ENCODE measurements around the gene QPCTL.
A peak's percentile ranks its signal among the peaks of the same experiment; 100 is the strongest.

Gene QPCTL

GRCh38 chr19:45692187-45693105 is at the start of gene QPCTL:
Gene QPCTL (plus strand): TSS chr19:45692666. CDS start chr19:45692704, 38 bp downstream.
- peak; percentile 99 for DNase-seq

- peak; percentile 81 for DNase-seq
Measured at GRCh38 chr19:45643024-45643926, 49.2 kb upstream of the QPCTL start.

GRCh38 chr19:45643927-45644771 is 48.3 kb upstream of the QPCTL start:
- no peak for DNase-seq

GRCh38 chr19:45645068-45645630 is 47.3 kb upstream of the QPCTL start:
- DNase-seq = no peak

GRCh38 chr19:45645631-45646344 is 46.7 kb upstream of the QPCTL start:
- peak; percentile 7 for DNase-seq

- no peak for DNase-seq
Measured at GRCh38 chr19:45646345-45646698, 46.1 kb upstream of the QPCTL start.

GRCh38 chr19:45650722-45651121 is 41.7 kb upstream of the QPCTL start:
- DNase-seq = no peak

GRCh38 chr19:45653634-45654033 is 38.8 kb upstream of the QPCTL start:
- no peak for DNase-seq

- no peak for DNase-seq
Measured at GRCh38 chr19:45655073-45655472, 37.4 kb upstream of the QPCTL start.

GRCh38 chr19:45657520-45658167 is 34.8 kb upstream of the QPCTL start:
- no peak for DNase-seq

GRCh38 chr19:45659096-45659729 is 33.3 kb upstream of the QPCTL start:
- DNase-seq = no peak

GRCh38 chr19:45660636-45661035 is 31.8 kb upstream of the QPCTL start:
- DNase-seq = no peak

- DNase-seq = no peak
Measured at GRCh38 chr19:45663800-45664199, 28.7 kb upstream of the QPCTL start.

- no peak for DNase-seq
Measured at GRCh38 chr19:45664575-45664974, 27.9 kb upstream of the QPCTL start.

- DNase-seq = no peak
Measured at GRCh38 chr19:45667620-45668341, 24.7 kb upstream of the QPCTL start, which contains the start of gene GIPR. Gene GIPR (plus strand): TSS chr19:45668221. CDS start chr19:45669521, 1,300 bp downstream.

- peak; percentile 31 for DNase-seq
Measured at GRCh38 chr19:45668342-45668871, 24.1 kb upstream of the QPCTL start.

- DNase-seq = no peak
Measured at GRCh38 chr19:45670670-45671453, 21.6 kb upstream of the QPCTL start.

- DNase-seq = peak; percentile 51
Measured at GRCh38 chr19:45674946-45675345, 17.5 kb upstream of the QPCTL start.

- DNase-seq = no peak
Measured at GRCh38 chr19:45676851-45677263, 15.6 kb upstream of the QPCTL start.

Data from DMS79 treated with DMSO at 0.1 percent for 48 hours (cell line).